Measurements from ENCODE around the gene SFT2D3. TPM values are rescaled to one million over a fixed set of nuclear protein-coding genes. Genes with fewer than 3 reads are reported as not detected.

The SFT2D3 gene
- total RNA-seq, 1 experiment from 2014 or later: 7.6 TPM

- ChIA-PET POLR2A (ENCODE audit: low non-redundant PET) (interaction anchor here (0.6 kb wide), 1 partner anchor 1305 kb away, joined by 5 read pairs; no protein-coding TSS in a partner anchor), CTCF (no interaction called here)
- Histone ChIP-seq H3K36me3 (ENCODE audit: insufficient read depth, low read length, poor library complexity, severe bottlenecking) (peaks cover 18% of the 10 kb centered on the region), H3K9me3 (ENCODE audit: low read depth, low read length, poor library complexity, severe bottlenecking) (no peaks in the 10 kb centered on the region), H3K27me3 (replicated peaks; ENCODE audit: insufficient read depth, low read depth, low read length, poor library complexity) (no peaks in the 10 kb centered on the region), H3K4me1 (ENCODE audit: insufficient read depth, low read length, poor library complexity, severe bottlenecking) (no peaks in the 10 kb centered on the region), H3K4me3 (ENCODE audit: low read depth, low read length, poor library complexity, severe bottlenecking) (no peak overlapping the region), H3K27ac (ENCODE audit: low read depth, low read length, poor library complexity, severe bottlenecking) (no peak overlapping the region)
- intact Hi-C loops (cut with micrococcal nuclease; ENCODE audit: unreplicated experiment): no loop called here
- DNase-seq (ENCODE audit: low spot score): no peak
- no peak for TF ChIP-seq EZH2 (IDR thresholded peaks at IDR 0.05; ENCODE audit: borderline replicate concordance, low read depth, low read length, poor library complexity, severe bottlenecking)
- no peak for TF ChIP-seq CTCF (conservative IDR thresholded peaks at IDR 0.05; ENCODE audit: low read depth, low read length)
- no TSS peak for BruUV-seq (replicated peaks)
These were observed 52.9 kb downstream of the SFT2D3 start for GRCh38 chr2:127754186-127754585.

Other genes starting within 250 kb of the SFT2D3 start
- 66.0 and 67.2 TPM in 2 replicates for gene IWS1, start 175.0 kb upstream of the SFT2D3 start, total RNA-seq (2021)
- 0.24 TPM in 1 of 2 replicates, not detected in the other for gene MYO7B, start 165.8 kb upstream of the SFT2D3 start, total RNA-seq (2021)
- gene GPR17, start 55.3 kb upstream of the SFT2D3 start, total RNA-seq (2021): 0.28 and 0.45 TPM in 2 replicates
- 1.2 and 1.5 TPM in 2 replicates for gene LIMS2, start 26.0 kb upstream of the SFT2D3 start, total RNA-seq (2021)
- gene WDR33, start 109.7 kb downstream of the SFT2D3 start, total RNA-seq (2021): 83.8 and 87.1 TPM in 2 replicates
- gene POLR2D, start 156.7 kb downstream of the SFT2D3 start, total RNA-seq (2021): 88.4 and 90.0 TPM in 2 replicates
- 24.1 and 26.0 TPM in 2 replicates for gene AMMECR1L, start 184.5 kb downstream of the SFT2D3 start, total RNA-seq (2021)